ENCODE results near the gene PDCD10.
A peak's percentile ranks its signal among the peaks of the same experiment; 100 is the strongest.

The PDCD10 gene

GRCh38 chr3:167733961-167734497 is 663 bp downstream of the PDCD10 start:
- no peak for DNase-seq

- no peak for DNase-seq
Observed at GRCh38 chr3:167732313-167733065, 2.2 kb downstream of the PDCD10 start.

GRCh38 chr3:167731393-167731792 is 3.3 kb downstream of the PDCD10 start:
- no peak for DNase-seq

GRCh38 chr3:167729591-167729990 is 5.1 kb downstream of the PDCD10 start:
- no peak for DNase-seq

GRCh38 chr3:167728632-167729323 is 5.9 kb downstream of the PDCD10 start:
- no peak for DNase-seq

GRCh38 chr3:167728176-167728575 is 6.5 kb downstream of the PDCD10 start:
- DNase-seq: peak; percentile 62

- DNase-seq: no peak
Observed at GRCh38 chr3:167723872-167724271, 10.8 kb downstream of the PDCD10 start.

- no peak for DNase-seq
Observed at GRCh38 chr3:167723025-167723512, 11.6 kb downstream of the PDCD10 start.

GRCh38 chr3:167718582-167718981 is 16.1 kb downstream of the PDCD10 start:
- DNase-seq: no peak

- DNase-seq: no peak
Observed at GRCh38 chr3:167716920-167717319, 17.8 kb downstream of the PDCD10 start.

- DNase-seq: no peak
Observed at GRCh38 chr3:167714871-167715270, 19.8 kb downstream of the PDCD10 start.

GRCh38 chr3:167712445-167712844 is 22.2 kb downstream of the PDCD10 start:
- no peak for DNase-seq

- no peak for DNase-seq
Observed at GRCh38 chr3:167711439-167711838, 23.3 kb downstream of the PDCD10 start.

GRCh38 chr3:167710552-167710951 is 24.1 kb downstream of the PDCD10 start:
- DNase-seq: no peak

- DNase-seq: no peak
Observed at GRCh38 chr3:167709690-167710089, 25.0 kb downstream of the PDCD10 start.

GRCh38 chr3:167705840-167706239 is 28.9 kb downstream of the PDCD10 start:
- no peak for DNase-seq

GRCh38 chr3:167700926-167701325 is 33.8 kb downstream of the PDCD10 start:
- no peak for DNase-seq

- DNase-seq: no peak
Observed at GRCh38 chr3:167700046-167700445, 34.6 kb downstream of the PDCD10 start.

- no peak for DNase-seq
Observed at GRCh38 chr3:167694121-167694520, 40.6 kb downstream of the PDCD10 start.

GRCh38 chr3:167691366-167691765 is 43.3 kb downstream of the PDCD10 start:
- no peak for DNase-seq

GRCh38 chr3:167684388-167684993 is 50.2 kb downstream of the PDCD10 start:
- DNase-seq: peak; percentile 44

GRCh38 chr3:167679526-167679925 is 55.2 kb downstream of the PDCD10 start:
- DNase-seq: no peak

GRCh38 chr3:167675848-167676247 is 58.8 kb downstream of the PDCD10 start:
- DNase-seq: no peak

GRCh38 chr3:167673221-167673620 is 61.5 kb downstream of the PDCD10 start:
- DNase-seq: no peak

Measured in amniotic stem cell (primary cell).